HCT116 (cell line): Measurements from ENCODE around the gene GAK. TPM values are rescaled to one million over a fixed set of nuclear protein-coding genes. Genes with fewer than 3 reads are reported as not detected.

Source experiments
- ATAC-seq: fragments of 200-7000 bp; cut with Tn5 transposase; 2 replicates; pipeline ENCODE4 v1.9.1; 2020; ENCODE audit warnings: mild to moderate bottlenecking, moderate library complexity
- BruUV-seq: library from RNA; stranded (reverse); fragments of 400-500 nt; replicated peaks from 2 replicates; lab custom pipeline; 2021; lab: Mats Ljungman, UMichigan
- CTCF ChIA-PET: fragments of 300-600 bp; sonication (Branson Sonifier 250); formaldehyde crosslinking; loops from one replicate; lab custom pipeline; 2021; ENCODE audit warnings: antibody characterized with exemption; lab: Charles Lee
- POLR2A ChIA-PET: fragments of 300-600, 350-600 bp; sonication (Branson Sonifier 250); formaldehyde crosslinking; loops from one replicate; lab custom pipeline; 2021; ENCODE audit warnings: antibody characterized with exemption; lab: Charles Lee
- RAD21 ChIA-PET, 2 experiments: fragments of 300-600 bp; sonication (Branson Sonifier 250); formaldehyde crosslinking; loops; one replicate each; lab custom pipeline; 2023; ENCODE audit warnings: low total read pairs in 2 of 2; ENCODE audit not compliant: uncharacterized antibody in 2 of 2, unreplicated experiment in 2 of 2, low non-redundant PET in 1 of 2; lab: Charles Lee
- DNase-seq: peaks from one replicate; pipeline ENCODE4 v3.0.0-alpha.2; 2010; ENCODE audit warnings: low read depth, low spot score
- H2AFZ ChIP-seq: fragments of 200-600 bp; shearing (Covaris generic), sonication (generic); 2 replicates; pipeline ENCODE4 v1.6.1; 2017; ENCODE audit warnings: low read depth, mixed run types, mixed read lengths, antibody characterized with exemption, low read length; ENCODE audit not compliant: poor library complexity, severe bottlenecking
- H3K27ac ChIP-seq: 2 replicates; pipeline ENCODE4 v1.5.1; 2012; ENCODE audit warnings: low read depth, low read length
- H3K27me3 ChIP-seq: fragments of 200-600 bp; sonication (generic); 2 replicates; pipeline ENCODE4 v1.6.1; 2016; ENCODE audit warnings: mixed run types, low read length, mixed read lengths; ENCODE audit not compliant: insufficient read depth
- H3K36me3 ChIP-seq, 2 experiments: fragments of 200-500 bp in 1 of 2; fragments of 200-600 bp in 1 of 2; sonication (Bioruptor generic) in 1 of 2; sonication (generic) in 1 of 2; 2 replicates each; pipeline versions ENCODE4 v1.5.1 to v1.6.1; 2014 to 2016; ENCODE audit warnings: low read length in 2 of 2, inconsistent platforms in 1 of 2, mixed read lengths in 1 of 2, mixed run types in 1 of 2; ENCODE audit not compliant: insufficient read depth in 2 of 2, control insufficient read depth in 1 of 2
- H3K4me1 ChIP-seq, 2 experiments: fragments of 200-600 bp in 1 of 2; sonication (generic) in 1 of 2; 2 replicates each; pipeline versions ENCODE4 v1.5.1 to v1.6.1; 2012 to 2017; ENCODE audit warnings: low read length in 2 of 2, inconsistent platforms in 1 of 2, mild to moderate bottlenecking in 1 of 2, mixed read lengths in 1 of 2, mixed run types in 1 of 2, moderate library complexity in 1 of 2; ENCODE audit not compliant: insufficient read depth in 2 of 2, control insufficient read depth in 1 of 2
- H3K4me2 ChIP-seq: fragments of 200-600 bp; sonication (generic); 2 replicates; pipeline ENCODE4 v1.6.1; 2017; ENCODE audit warnings: mixed run types, low read length, mixed read lengths
- H3K4me3 ChIP-seq, 2 experiments: fragments of 200-600 bp in 1 of 2; sonication (generic) in 1 of 2; replicated peaks in 1 of 2; 2 replicates each; pipeline ENCODE4 v1.5.1; 2011 to 2016; ENCODE audit warnings: low read length in 2 of 2, control low read depth in 1 of 2, low read depth in 1 of 2, mild to moderate bottlenecking in 1 of 2, mixed read lengths in 1 of 2, mixed run types in 1 of 2
- H3K79me2 ChIP-seq: fragments of 200-600 bp; sonication (generic); 2 replicates; pipeline ENCODE4 v1.6.1; 2017; ENCODE audit warnings: mild to moderate bottlenecking, mixed run types, low read length, moderate library complexity, mixed read lengths; ENCODE audit not compliant: insufficient read depth
- H3K9ac ChIP-seq: fragments of 200-600 bp; sonication (generic); 2 replicates; pipeline ENCODE4 v1.6.1; 2016; ENCODE audit warnings: low read length, mixed read lengths
- H3K9me2 ChIP-seq: fragments of 200-600 bp; sonication (generic), shearing (Covaris generic); 2 replicates; pipeline ENCODE4 v1.6.1; 2017; ENCODE audit warnings: mixed run types, mild to moderate bottlenecking, moderate library complexity; ENCODE audit not compliant: insufficient read depth
- H3K9me3 ChIP-seq, 2 experiments: fragments of 200-500 bp in 1 of 2; fragments of 200-600 bp in 1 of 2; sonication (Bioruptor generic) in 1 of 2; sonication (generic) in 1 of 2; 2 replicates each; pipeline ENCODE4 v1.6.1; 2014 to 2017; ENCODE audit warnings: low read length in 2 of 2, mixed read lengths in 2 of 2, inconsistent platforms in 1 of 2, low read depth in 1 of 2, mild to moderate bottlenecking in 1 of 2, mixed run types in 1 of 2, moderate library complexity in 1 of 2; ENCODE audit not compliant: control insufficient read depth in 1 of 2, insufficient read depth in 1 of 2
- H4K20me1 ChIP-seq: fragments of 200-600 bp; sonication (generic), shearing (Covaris generic); 2 replicates; pipeline ENCODE4 v1.6.1; 2017; ENCODE audit warnings: mixed run types, mild to moderate bottlenecking, moderate library complexity; ENCODE audit not compliant: insufficient read depth
- CBX3 ChIP-seq: IDR thresholded peaks from 2 replicates; pipeline ENCODE4 v1.6.1; 2012; ENCODE audit warnings: low read depth
- EZH2 ChIP-seq: fragments of 200-600 bp; sonication (generic); IDR thresholded peaks from 2 replicates; pipeline ENCODE4 v1.6.1; 2017; ENCODE audit warnings: antibody characterized with exemption, mixed run types
- EZH2phosphoT487 ChIP-seq: fragments of 200-600 bp; IDR thresholded peaks from 2 replicates; pipeline ENCODE4 v1.6.1; 2018; ENCODE audit warnings: antibody characterized with exemption, borderline replicate concordance
- REST ChIP-seq: IDR thresholded peaks from 2 replicates; pipeline ENCODE4 v1.6.1; 2012; ENCODE audit warnings: low read depth
- SRF ChIP-seq: IDR thresholded peaks from 2 replicates; pipeline ENCODE4 v1.6.1; 2012; ENCODE audit warnings: low read depth
- ZNF274 ChIP-seq: fragments of 200-500 bp; sonication (Bioruptor generic); IDR thresholded peaks from 2 replicates; pipeline ENCODE4 v1.6.1; 2014; ENCODE audit warnings: mild to moderate bottlenecking, low read depth, low read length, inconsistent platforms
- intact Hi-C: fragments of 100-400 bp; cut with micrococcal nuclease; formaldehyde crosslinking; loops from 2 replicates; pipeline ENCODE4 v1.10.0; 2022
- total RNA-seq: library from RNA; stranded (reverse); gene quantifications from one replicate; pipeline ENCODE4 v1.2.1, GENCODE V29; 2021; ENCODE audit not compliant: unreplicated experiment
- TF ChIP-seq, protein P1 (sequence below): IDR thresholded peaks from 2 replicates; pipeline ENCODE4 v1.6.1; 2012

The GAK gene
- total RNA-seq, 1 experiment from 2014 or later: 123 TPM

DNA sequence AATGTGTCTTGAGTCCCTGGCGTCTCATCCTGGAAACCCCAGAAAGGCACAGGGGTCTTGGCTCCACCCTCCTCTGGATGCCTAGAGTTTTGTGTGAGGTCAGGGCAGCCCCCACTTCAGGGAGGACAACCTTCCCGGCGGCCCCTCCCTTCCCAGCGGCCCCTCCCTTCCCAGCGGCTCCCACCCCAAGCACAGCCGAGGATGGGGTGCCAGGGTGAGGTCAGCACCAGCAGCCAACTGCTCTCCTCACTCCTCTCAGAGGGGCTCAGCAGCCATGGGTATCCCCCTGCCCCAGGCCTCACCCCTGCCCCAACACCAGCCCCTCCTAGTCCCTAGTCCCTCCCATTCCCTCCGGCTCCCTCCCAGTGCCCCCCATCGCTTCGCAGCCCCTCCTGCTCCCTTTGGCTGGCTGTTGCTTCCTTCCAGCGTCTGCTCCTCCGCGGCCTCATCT is 23.8 kb upstream of the GAK start:
- TF ChIP-seq, protein P1, sequence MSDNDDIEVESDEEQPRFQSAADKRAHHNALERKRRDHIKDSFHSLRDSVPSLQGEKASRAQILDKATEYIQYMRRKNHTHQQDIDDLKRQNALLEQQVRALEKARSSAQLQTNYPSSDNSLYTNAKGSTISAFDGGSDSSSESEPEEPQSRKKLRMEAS: no peak
- Histone ChIP-seq H3K4me3 (no peak overlapping the region), H3K79me2 (no peaks in the 10 kb centered on the region; the same call in 1 of the 2 replicates), H2AFZ (no peak overlapping the region), H3K27me3 (no peaks in the 10 kb centered on the region), H3K36me3 (no peaks in the 10 kb centered on the region), H4K20me1 (no peaks in the 10 kb centered on the region), H3K27ac (no peak overlapping the region), H3K9me3 (no peaks in the 10 kb centered on the region), H3K9ac (no peak overlapping the region), H3K4me1 (no peaks in the 10 kb centered on the region), H3K4me2 (no peak overlapping the region), H3K9me2 (no peaks in the 10 kb centered on the region)
- ATAC-seq: no peak
- ChIA-PET POLR2A (no interaction called here), CTCF (no interaction called here), RAD21 (no interaction called here)
- intact Hi-C loops: no loop called here
- BruUV-seq: no TSS peak
- DNase-seq: no peak

GRCh38 chr4:955161-955921 is 23.2 kb upstream of the GAK start:
- no peak overlapping the region for H3K27ac ChIP-seq
- no peak for TF ChIP-seq REST
- no peak for TF ChIP-seq SRF
- TF ChIP-seq ZNF274: no peak
- no peak for TF ChIP-seq EZH2
- TF ChIP-seq EZH2phosphoT487: no peak
- no peak for TF ChIP-seq CBX3
- TF ChIP-seq, all 23 proteins: peak for 0
- POLR2A ChIA-PET: no interaction called here
- H3K4me3 ChIP-seq: no peak overlapping the region
- no peak for DNase-seq
- no peaks in the 10 kb centered on the region for H3K27me3 ChIP-seq
- no peaks in the 10 kb centered on the region; the same call in 1 of the 2 replicates for H3K79me2 ChIP-seq
- H3K9ac ChIP-seq: no peak overlapping the region
- H3K4me2 ChIP-seq: no peak overlapping the region
- no peaks in the 10 kb centered on the region for H4K20me1 ChIP-seq
- BruUV-seq: no TSS peak
- H2AFZ ChIP-seq: no peak overlapping the region
- RAD21 ChIA-PET: no interaction called here
- H3K36me3 ChIP-seq: no peaks in the 10 kb centered on the region
- H3K9me3 ChIP-seq: no peaks in the 10 kb centered on the region
- no peaks in the 10 kb centered on the region for H3K4me1 ChIP-seq
- CTCF ChIA-PET: no interaction called here
- ATAC-seq: no peak
- intact Hi-C loops: no loop called here
- no peaks in the 10 kb centered on the region for H3K9me2 ChIP-seq
